Peyer's patch (tissue), 4 donors: ENCODE results near the gene SSB.

Experiments
- CTCF ChIP-seq, 6 experiments: fragments of 450-650 bp in 4 of 6; fragments of 200-600 bp in 2 of 6; sonication (generic) in 1 of 6; IDR thresholded peaks; one replicate each; pipeline ENCODE4 v1.5.1; 2017 to 2019; ENCODE audit warnings: antibody characterized with exemption in 6 of 6, mild to moderate bottlenecking in 3 of 6, moderate library complexity in 1 of 6
- POLR2A ChIP-seq, 2 donors: fragments of 450-650 bp; IDR thresholded peaks; one replicate each; pipeline ENCODE4 v1.5.1; 2017; ENCODE audit warnings: antibody characterized with exemption in 2 of 2, mild to moderate bottlenecking in 2 of 2, moderate library complexity in 2 of 2

GRCh38 chr2:169782513-169782912 lies 16.2 kb upstream of the SSB start:
- no peak for TF ChIP-seq CTCF (IDR thresholded peaks at IDR 0.05)
- TF ChIP-seq POLR2A (IDR thresholded peaks at IDR 0.05) = no peak
